Measurements from ENCODE around the gene CCDC82.

DNA sequence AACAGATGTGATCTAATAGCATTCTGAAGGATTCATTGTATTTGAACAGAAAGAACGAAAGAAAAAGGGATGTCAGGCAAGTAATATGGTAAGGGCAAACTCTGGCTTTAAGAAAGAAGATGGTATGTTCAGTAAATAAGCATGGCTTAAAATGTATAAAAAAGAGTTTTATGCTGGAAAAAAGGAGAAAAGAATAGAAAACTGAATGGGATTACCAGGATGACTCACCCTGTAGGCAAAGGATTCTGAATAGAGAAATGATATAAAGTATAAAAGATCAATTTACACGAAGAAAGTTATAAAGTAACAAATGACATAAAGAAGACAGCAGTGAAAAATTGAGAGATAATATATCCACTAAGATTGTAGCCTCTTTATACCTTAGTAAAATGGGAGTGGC, 4.5 kb downstream of the CCDC82 start:
- TF ChIP-seq CTCF (IDR thresholded peaks at IDR 0.05; ENCODE audit: low read length) (no peak), EZH2phosphoT487 (IDR thresholded peaks at IDR 0.05; ENCODE audit: low read length) (no peak)
